ENCODE results near the gene ARHGAP44.

- TF ChIP-seq CTCF (IDR thresholded peaks at IDR 0.05; ENCODE audit: borderline replicate concordance, extremely low read depth, low read length, poor library complexity, severe bottlenecking) = no peak
- TF ChIP-seq EZH2 (IDR thresholded peaks at IDR 0.05; ENCODE audit: borderline replicate concordance, low read depth, low read length, severe bottlenecking) = no peak
Observed at GRCh38 chr17:13025687-13026086, 236.4 kb downstream of the ARHGAP44 start.
